PC-3 (cell line): ENCODE measurements around the gene FAM124A.

Experiments used
- EZH2 ChIP-seq: fragments of 300-600 bp; sonication (generic); IDR thresholded peaks from one replicate; pipeline ENCODE4 v1.6.1; 2017; ENCODE audit warnings: antibody characterized with exemption, mild to moderate bottlenecking, low read length; ENCODE audit not compliant: unreplicated experiment
- TF ChIP-seq, protein P1 (sequence below): fragments of 300-600 bp; sonication (generic); conservative IDR thresholded peaks from 2 replicates; pipeline ENCODE4 v1.5.1; 2017; ENCODE audit warnings: antibody characterized with exemption, low read depth, mild to moderate bottlenecking, low read length

DNA sequence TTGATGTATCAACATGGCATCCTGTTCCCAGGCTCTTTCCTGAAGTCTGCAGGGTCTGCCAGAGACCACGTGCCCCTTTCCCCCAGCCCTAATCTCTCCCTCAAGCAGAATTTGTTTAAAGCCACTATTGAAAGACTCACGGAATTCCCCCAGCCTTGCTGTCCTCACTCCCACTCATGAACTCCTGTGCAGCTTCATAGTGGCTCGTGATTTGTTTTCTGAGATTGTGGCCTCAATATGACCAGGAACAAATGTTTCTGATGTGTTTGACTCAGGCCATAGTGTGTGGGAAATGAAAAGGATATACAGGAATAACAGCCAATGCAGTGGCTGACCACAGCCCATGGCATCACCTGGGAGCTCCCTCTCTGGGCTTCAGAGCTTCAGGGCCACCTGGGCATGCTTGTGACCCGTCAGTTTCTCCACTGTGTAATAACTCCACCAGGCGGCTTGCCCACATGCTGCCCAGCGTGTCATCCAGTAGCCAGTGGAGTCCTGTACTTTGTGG, 109.2 kb downstream of the FAM124A start:
- TF ChIP-seq, protein P1, sequence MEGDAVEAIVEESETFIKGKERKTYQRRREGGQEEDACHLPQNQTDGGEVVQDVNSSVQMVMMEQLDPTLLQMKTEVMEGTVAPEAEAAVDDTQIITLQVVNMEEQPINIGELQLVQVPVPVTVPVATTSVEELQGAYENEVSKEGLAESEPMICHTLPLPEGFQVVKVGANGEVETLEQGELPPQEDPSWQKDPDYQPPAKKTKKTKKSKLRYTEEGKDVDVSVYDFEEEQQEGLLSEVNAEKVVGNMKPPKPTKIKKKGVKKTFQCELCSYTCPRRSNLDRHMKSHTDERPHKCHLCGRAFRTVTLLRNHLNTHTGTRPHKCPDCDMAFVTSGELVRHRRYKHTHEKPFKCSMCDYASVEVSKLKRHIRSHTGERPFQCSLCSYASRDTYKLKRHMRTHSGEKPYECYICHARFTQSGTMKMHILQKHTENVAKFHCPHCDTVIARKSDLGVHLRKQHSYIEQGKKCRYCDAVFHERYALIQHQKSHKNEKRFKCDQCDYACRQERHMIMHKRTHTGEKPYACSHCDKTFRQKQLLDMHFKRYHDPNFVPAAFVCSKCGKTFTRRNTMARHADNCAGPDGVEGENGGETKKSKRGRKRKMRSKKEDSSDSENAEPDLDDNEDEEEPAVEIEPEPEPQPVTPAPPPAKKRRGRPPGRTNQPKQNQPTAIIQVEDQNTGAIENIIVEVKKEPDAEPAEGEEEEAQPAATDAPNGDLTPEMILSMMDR = no peak
- no peak for TF ChIP-seq EZH2
